ENCODE results near the gene REXO1. TPM values are rescaled to one million over a fixed set of nuclear protein-coding genes. Genes with fewer than 3 reads are reported as not detected.

Gene REXO1
- total and polyA plus RNA-seq, 2 donors (not counting 1 experiment from before 2014, with no cell fraction given) = 72.6 to 898 TPM

- TF ChIP-seq CTCF (IDR thresholded peaks at IDR 0.05) (no peak), EZH2 (IDR thresholded peaks at IDR 0.05; ENCODE audit: borderline replicate concordance, insufficient read depth, low read depth, low read length, poor library complexity, severe bottlenecking) (no peak)
- Histone ChIP-seq H2AFZ (ENCODE audit: insufficient read depth, low read depth, low read length, poor library complexity, severe bottlenecking) (no peak overlapping the region), H3K4me3 (ENCODE audit: control extremely low read depth in 1 of 5, extremely low read depth in 1 of 5, insufficient read depth in 1 of 5, low read depth in 2 of 5, low read length in 4 of 5) (no peak overlapping the region), H3K9me3 (ENCODE audit: control extremely low read depth in 1 of 3, control insufficient read depth in 2 of 3, insufficient read depth in 1 of 3, low read length in 2 of 3) (peaks cover 0 to 49% (median 10%) of the 10 kb centered on the region in 3 donors), H3K27me3 (replicated peaks in 1 of 4; ENCODE audit: control extremely low read depth in 1 of 4, control insufficient read depth in 3 of 4, insufficient read depth in 4 of 4, low read length in 3 of 4) (peaks cover 0 to 53% (median 22%) of the 10 kb centered on the region in 4 experiments), H3K27ac (ENCODE audit: low read length in 2 of 2) (no peak overlapping the region), H3K4me1 (ENCODE audit: control insufficient read depth in 2 of 2, insufficient read depth in 2 of 2, low read length in 2 of 2) (no peaks in the 10 kb centered on the region), H3K79me2 (ENCODE audit: control insufficient read depth, insufficient read depth, low read length) (no peaks in the 10 kb centered on the region), H3K36me3 (replicated peaks in 1 of 2; ENCODE audit: control extremely low read depth in 1 of 2, control insufficient read depth in 1 of 2, extremely low read depth in 1 of 2, insufficient read depth in 2 of 2, low read length in 1 of 2) (no peaks in the 10 kb centered on the region), H3K4me2 (replicated peaks; ENCODE audit: low read depth, low read length, poor library complexity, severe bottlenecking) (no peak overlapping the region), H4K20me1 (ENCODE audit: control insufficient read depth, insufficient read depth, low read length, poor library complexity, severe bottlenecking) (no peaks in the 10 kb centered on the region), H3K9ac (ENCODE audit: low read length) (no peak overlapping the region)
- Mint-ChIP-seq H3K9me3 (ENCODE audit: insufficient read depth) (no peaks in the 10 kb centered on the region), H3K27me3 (peaks cover 48% of the 10 kb centered on the region), H3K27ac (no peak overlapping the region), H3K4me3 (no peak overlapping the region), H3K4me1 (peaks cover 5% of the 10 kb centered on the region)
- intact Hi-C loops (cut with micrococcal nuclease) = no loop called here
- DNase-seq = no peak
- WGBS (ENCODE audit: insufficient coverage) = 88% methylated on average over 7 of the region's 7 CpGs
- POLR2A ChIA-PET = no interaction called here
- CTCF ChIA-PET = interaction anchor here (0.6 to 2.6 kb wide), 6 partner anchors 11 to 1519 kb away, joined by 3 to 6 read pairs (median 3); no protein-coding TSS in a partner anchor
- no peak for ATAC-seq (ENCODE audit: low read depth)
Observed at GRCh38 chr19:1782521-1782920, 65.8 kb downstream of the REXO1 start.

- Histone ChIP-seq H3K9ac (ENCODE audit: low read length) (no peak overlapping the region), H3K4me3 (ENCODE audit: control extremely low read depth in 1 of 5, extremely low read depth in 1 of 5, insufficient read depth in 1 of 5, low read depth in 2 of 5, low read length in 4 of 5) (no peak overlapping the region), H3K4me2 (replicated peaks; ENCODE audit: low read depth, low read length, poor library complexity, severe bottlenecking) (no peak overlapping the region), H3K27ac (ENCODE audit: low read length in 2 of 2) (no peak overlapping the region), H2AFZ (ENCODE audit: insufficient read depth, low read depth, low read length, poor library complexity, severe bottlenecking) (no peak overlapping the region), H3K79me2 (ENCODE audit: control insufficient read depth, insufficient read depth, low read length) (no peaks in the 10 kb centered on the region), H4K20me1 (ENCODE audit: control insufficient read depth, insufficient read depth, low read length, poor library complexity, severe bottlenecking) (no peaks in the 10 kb centered on the region), H3K27me3 (replicated peaks in 1 of 4; ENCODE audit: control extremely low read depth in 1 of 4, control insufficient read depth in 3 of 4, insufficient read depth in 4 of 4, low read length in 3 of 4) (peaks cover 0 to 74% (median 34%) of the 10 kb centered on the region in 4 experiments), H3K9me3 (ENCODE audit: control extremely low read depth in 1 of 3, control insufficient read depth in 2 of 3, insufficient read depth in 1 of 3, low read length in 2 of 3) (peaks cover 0 to 65% (median 10%) of the 10 kb centered on the region in 3 donors), H3K4me1 (ENCODE audit: control insufficient read depth in 2 of 2, insufficient read depth in 2 of 2, low read length in 2 of 2) (peaks cover 7 to 14% of the 10 kb centered on the region in 2 donors), H3K36me3 (replicated peaks in 1 of 2; ENCODE audit: control extremely low read depth in 1 of 2, control insufficient read depth in 1 of 2, extremely low read depth in 1 of 2, insufficient read depth in 2 of 2, low read length in 1 of 2) (no peaks in the 10 kb centered on the region)
- ChIA-PET CTCF (interaction anchor here (1.6 to 2.1 kb wide), 2 partner anchors 9 to 46 kb away, joined by 5 to 9 read pairs; no protein-coding TSS in a partner anchor), POLR2A (no interaction called here)
- Mint-ChIP-seq H3K4me1 (peaks cover 10% of the 10 kb centered on the region), H3K27ac (no peak overlapping the region), H3K9me3 (ENCODE audit: insufficient read depth) (no peaks in the 10 kb centered on the region), H3K4me3 (no peak overlapping the region), H3K27me3 (peaks cover 52% of the 10 kb centered on the region)
- 47% methylated on average over 9 of the region's 14 CpGs for WGBS (ENCODE audit: insufficient coverage)
- DNase-seq (no peak), ATAC-seq (ENCODE audit: low read depth) (no peak)
- TF ChIP-seq CTCF (IDR thresholded peaks at IDR 0.05) (no peak), EZH2 (IDR thresholded peaks at IDR 0.05; ENCODE audit: borderline replicate concordance, insufficient read depth, low read depth, low read length, poor library complexity, severe bottlenecking) (no peak)
- intact Hi-C loops (cut with micrococcal nuclease) = no loop called here
Observed at GRCh38 chr19:1780272-1780958, 67.9 kb downstream of the REXO1 start.
